ENCODE measurements around the gene CAPN7.

Gene CAPN7

DNA sequence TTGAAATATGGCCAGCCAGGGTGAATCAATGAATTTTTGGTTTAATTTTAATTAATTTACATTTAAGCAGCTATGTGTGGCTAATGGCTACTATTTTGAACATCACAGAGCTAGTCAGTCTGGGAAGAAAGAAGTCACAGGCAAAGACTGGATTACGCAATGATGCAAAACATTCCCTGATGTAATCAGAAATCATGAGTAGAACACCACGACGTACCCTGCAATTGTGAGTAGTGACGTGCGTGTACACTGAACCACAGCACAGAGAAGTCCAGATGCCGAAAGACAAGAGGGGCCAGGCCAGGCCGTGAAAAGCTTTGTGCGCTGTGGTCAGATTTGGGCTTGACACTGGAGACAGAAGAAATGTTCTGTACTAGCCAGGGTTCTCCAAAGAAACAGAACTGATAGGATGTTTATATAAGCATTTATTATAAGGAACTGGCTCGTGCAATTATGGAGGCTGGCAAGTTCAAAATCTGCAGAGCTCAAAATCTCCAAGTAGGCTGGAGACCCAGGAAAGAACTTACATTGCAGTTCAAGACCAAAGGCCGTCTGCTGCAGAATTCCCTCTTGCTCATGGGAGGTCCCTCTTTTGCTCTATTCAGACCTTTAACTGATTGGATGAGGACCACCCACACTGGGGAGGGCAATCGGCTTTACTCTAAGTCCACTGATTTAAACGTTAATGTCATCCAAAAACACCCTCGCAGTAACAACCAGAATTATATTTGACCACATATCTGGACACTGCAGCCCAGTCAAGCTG is 81.7 kb downstream of the CAPN7 start:
- no peak overlapping the region for H3K4me3 ChIP-seq (ENCODE audit: low read length)
- DNase-seq (ENCODE audit: low read depth, low spot score), result no peak

GRCh38 chr3:15288331-15289035 is 82.4 kb downstream of the CAPN7 start:
- no peak overlapping the region for H3K4me3 ChIP-seq (ENCODE audit: low read length)
- no peak for DNase-seq (ENCODE audit: low read depth, low spot score)

GRCh38 chr3:15289661-15290060 is 83.6 kb downstream of the CAPN7 start:
- DNase-seq (ENCODE audit: low read depth, low spot score), result no peak
- H3K4me3 ChIP-seq (ENCODE audit: low read length), result no peak overlapping the region

- no peak overlapping the region for H3K4me3 ChIP-seq (ENCODE audit: low read length)
- no peak for DNase-seq (ENCODE audit: low read depth, low spot score)
Observed at GRCh38 chr3:15290736-15291135, 84.7 kb downstream of the CAPN7 start.

- peak overlapping the region; percentile 31 for H3K4me3 ChIP-seq (ENCODE audit: low read length)
- DNase-seq (ENCODE audit: low read depth, low spot score), result peak; percentile 99
Observed at GRCh38 chr3:15291589-15292541, 85.8 kb downstream of the CAPN7 start.

DNA sequence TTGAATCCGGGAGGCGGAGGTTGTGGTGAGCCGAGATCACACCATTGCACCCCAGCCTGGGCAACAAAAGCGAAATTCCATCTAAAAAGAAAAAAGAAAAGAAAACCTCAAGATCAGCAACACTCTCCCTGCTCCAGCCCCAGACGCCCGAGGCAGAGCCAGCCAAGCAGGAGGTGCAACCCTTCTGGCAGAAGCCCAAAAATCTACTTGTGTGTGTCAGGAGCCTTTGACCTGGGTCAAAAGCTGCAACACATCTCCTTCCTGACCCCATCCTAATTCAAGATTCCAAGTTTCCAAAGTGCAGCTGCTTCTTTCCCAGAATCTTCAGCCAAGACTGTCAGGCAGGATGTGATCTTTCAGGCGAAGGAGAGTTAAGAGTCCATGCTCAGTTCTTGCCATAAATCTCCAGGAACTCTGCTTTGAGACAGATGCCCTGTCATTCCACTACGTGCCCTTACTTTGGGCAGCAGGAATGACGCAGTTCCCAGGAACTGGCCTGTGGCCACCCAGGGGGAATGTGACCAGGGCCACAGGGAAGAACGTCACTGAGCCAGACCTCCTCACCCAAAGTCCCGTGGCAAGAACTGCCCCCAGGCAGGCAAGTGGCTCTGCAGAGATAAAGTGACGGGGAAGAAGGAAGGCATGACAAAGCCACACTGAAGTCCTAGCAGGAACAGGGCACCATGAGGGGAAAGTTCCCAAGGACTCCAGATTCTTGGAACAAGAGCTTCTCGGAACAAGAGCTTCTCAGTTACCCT is 86.9 kb downstream of the CAPN7 start:
- no peak for DNase-seq (ENCODE audit: low read depth, low spot score)
- no peak overlapping the region for H3K4me3 ChIP-seq (ENCODE audit: low read length)

DNA sequence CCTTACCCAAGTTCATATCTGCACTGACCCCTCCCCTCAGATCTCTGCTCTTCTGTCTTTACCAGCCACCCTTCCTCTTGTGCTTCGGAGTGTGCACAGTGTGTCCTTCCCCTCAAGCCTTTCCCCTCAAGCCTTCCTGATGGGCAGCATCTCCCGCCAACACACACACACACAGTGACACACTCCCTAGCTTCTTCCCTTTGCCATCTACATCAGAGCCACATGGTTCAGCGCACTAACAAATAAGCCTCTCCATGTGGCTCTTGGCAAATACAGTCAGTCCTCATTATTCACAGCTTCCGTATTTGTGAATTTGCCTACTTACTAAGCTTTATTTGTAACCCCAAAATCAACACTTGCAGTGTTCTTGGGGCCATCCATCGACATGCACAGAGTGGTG is 88.9 kb downstream of the CAPN7 start:
- DNase-seq (ENCODE audit: low read depth, low spot score), result no peak
- H3K4me3 ChIP-seq (ENCODE audit: low read length), result no peak overlapping the region

DNA sequence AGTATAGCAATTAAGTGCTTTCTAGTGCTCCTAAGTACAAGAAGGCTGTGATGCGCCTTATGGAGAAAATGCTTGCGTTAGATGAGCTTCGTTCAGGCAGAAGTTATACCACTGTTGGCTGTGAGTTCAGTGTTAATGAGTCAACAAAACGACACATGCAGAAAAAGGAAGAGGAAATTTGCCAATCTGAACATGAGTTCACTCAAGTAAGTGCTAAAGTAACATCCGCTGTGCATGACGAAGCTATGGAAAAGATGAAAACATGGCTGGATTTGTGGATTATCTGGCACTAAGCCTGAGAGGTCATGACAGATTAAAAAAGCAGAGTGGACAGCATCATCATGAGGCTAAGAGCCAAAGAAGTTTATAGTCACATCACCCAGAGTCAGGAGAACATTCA is 89.5 kb downstream of the CAPN7 start:
- no peak overlapping the region for H3K4me3 ChIP-seq (ENCODE audit: low read length)
- no peak for DNase-seq (ENCODE audit: low read depth, low spot score)

GRCh38 chr3:15297608-15298350 is 91.7 kb downstream of the CAPN7 start:
- DNase-seq (ENCODE audit: low read depth, low spot score), result no peak
- H3K4me3 ChIP-seq (ENCODE audit: low read length), result no peak overlapping the region

DNA sequence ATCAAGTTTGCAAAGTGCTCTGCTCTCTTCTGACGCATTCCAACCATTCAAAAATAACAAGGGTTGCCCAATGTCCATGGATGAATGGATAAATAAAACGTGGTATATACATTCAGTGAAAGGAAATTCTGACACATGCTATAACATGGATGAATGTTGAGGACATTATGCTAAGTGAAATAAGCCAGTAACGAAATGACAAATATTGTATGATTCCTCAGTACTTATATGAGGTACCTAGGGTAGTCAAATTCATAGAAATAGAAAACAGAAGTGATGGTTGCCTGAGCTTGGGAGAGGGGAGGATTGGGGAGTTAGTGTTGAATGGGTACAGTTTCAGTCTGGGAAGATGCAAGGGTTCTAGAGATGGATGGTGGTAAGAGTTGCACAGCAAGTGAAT is 92.5 kb downstream of the CAPN7 start:
- no peak for DNase-seq (ENCODE audit: low read depth, low spot score)
- H3K4me3 ChIP-seq (ENCODE audit: low read length), result no peak overlapping the region

GRCh38 chr3:15299036-15299435 is 93.0 kb downstream of the CAPN7 start:
- H3K4me3 ChIP-seq (ENCODE audit: low read length), result no peak overlapping the region
- DNase-seq (ENCODE audit: low read depth, low spot score), result no peak

DNA sequence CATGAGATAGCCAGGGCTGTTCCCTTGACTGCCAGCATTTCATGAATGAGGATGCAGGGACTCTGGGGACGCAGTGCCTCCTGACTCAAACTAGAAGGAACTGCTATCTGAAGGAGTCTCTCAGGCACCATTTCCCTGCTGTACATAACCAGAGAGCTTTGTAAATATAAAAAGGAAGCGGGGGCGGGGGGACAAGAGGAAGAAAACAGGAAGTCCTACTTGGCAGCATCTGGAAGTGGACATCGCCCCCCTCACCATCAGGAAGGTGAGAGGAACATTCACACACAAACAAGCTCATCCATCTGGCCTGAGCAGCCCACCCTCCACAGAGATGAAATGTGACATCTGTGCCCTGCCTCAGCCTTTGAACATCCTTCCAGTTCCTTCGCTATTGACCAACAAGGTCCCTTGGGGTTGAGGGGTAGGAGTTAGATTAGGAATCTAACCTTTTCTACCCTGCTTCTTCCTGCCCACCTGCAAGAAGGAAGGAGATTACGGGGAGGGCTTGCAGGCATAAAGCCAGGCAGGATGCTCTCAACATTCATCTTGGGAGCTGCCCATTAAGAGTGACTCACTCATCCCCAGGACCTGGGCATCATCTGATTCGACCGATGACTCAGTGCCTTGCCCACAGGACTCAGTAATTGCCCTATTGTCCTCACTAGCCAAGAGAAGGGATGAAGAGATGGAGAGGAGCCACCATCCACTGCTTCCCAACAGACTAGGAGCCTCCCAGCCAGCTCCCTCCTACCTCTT is 94.5 kb downstream of the CAPN7 start:
- no peak for DNase-seq (ENCODE audit: low read depth, low spot score)
- H3K4me3 ChIP-seq (ENCODE audit: low read length), result no peak overlapping the region

DNA sequence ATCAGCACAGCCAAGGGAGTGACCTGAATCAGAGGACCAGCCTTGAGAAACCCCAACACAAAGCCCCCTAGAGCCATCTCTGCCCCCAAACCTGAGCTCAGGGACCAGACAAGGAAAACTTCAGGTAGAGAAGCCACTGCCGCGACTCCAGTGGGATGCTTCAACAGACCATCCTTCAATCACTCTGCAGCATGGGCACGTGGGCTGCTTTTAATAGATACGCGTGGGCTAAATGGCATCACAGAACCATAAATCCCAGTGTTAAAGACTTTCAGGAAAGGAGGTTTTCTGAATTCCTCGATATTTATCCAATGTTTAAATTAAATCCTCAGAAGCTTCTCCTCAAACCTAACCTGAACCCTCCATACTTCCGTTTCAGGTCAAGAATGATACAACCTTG is 95.7 kb downstream of the CAPN7 start:
- no peak for DNase-seq (ENCODE audit: low read depth, low spot score)
- H3K4me3 ChIP-seq (ENCODE audit: low read length), result no peak overlapping the region

Data from Jurkat, Clone E6-1 (cell line).